Activated CD4-positive, CD25-positive, alpha-beta regulatory T cell (primary cell): ENCODE data around the gene ANGPTL1.
"Not testable (repeated sequence)": the region's sequence is repeated elsewhere in the genome, so short reads cannot be mapped to it uniquely, and the experiment has no call there.

Experiments
- DNase-seq, 4 experiments: peaks; one replicate each; lab custom pipeline; 2025; lab: John Stamatoyannopoulos, UW

ANGPTL1 gene

DNA sequence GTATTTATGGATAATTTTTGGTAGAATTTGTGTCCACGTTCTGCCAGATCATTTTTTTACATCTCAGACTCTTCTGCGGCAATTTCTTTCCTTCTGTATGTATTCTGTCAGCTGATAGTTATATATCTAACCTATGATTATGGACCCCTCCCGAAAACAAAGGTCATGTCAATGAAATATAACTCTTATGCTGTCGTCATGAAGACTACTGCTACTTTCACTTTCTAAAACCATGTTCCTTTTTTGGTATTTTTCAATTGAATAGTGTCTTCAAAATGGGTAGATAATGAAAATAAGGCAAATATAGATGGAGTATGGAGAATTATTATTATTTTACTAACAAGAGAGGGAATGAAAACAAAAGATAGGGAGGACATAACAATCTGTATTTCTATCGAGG lies 3.2 kb downstream of the ANGPTL1 start:
- DNase-seq: no peak

DNA sequence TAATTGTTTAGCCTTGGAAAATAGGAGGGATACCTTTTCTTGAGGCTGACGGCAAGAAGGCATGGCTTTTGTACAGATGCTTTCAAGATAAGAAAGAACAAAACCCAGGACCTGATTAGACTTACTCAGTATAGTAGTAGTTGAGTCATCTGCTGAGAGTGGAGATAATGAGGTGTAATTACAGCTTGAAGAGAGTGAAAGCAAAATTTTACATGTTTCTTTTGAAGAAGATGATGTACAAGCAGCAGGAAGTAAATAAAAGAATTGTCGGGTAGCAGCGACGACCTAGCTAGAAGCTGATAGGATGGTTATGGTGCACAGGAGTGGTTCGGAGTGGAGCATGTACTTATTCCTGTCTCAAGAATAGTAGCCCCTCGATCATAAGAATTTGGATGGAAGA lies 6.6 kb downstream of the ANGPTL1 start:
- no peak for DNase-seq

DNA sequence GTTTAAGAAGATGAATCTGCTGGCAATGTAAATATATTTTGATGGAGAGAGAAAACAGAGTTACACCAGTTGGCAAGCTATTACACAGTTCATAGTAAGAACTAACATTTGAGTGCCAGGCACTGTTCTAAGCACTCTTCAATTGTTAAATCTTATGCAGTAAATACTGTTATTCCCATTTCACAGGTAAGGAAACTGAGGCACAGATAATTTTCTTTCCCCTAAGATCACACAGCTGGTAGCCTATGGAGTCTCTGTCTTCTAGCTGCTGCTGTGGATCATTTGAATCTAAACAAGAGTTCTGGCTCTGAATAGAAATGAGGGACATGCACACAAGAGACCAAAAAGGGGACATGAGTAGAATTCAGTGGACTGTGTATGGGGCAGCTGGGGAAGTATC lies 8.0 kb downstream of the ANGPTL1 start:
- DNase-seq: no peak

DNA sequence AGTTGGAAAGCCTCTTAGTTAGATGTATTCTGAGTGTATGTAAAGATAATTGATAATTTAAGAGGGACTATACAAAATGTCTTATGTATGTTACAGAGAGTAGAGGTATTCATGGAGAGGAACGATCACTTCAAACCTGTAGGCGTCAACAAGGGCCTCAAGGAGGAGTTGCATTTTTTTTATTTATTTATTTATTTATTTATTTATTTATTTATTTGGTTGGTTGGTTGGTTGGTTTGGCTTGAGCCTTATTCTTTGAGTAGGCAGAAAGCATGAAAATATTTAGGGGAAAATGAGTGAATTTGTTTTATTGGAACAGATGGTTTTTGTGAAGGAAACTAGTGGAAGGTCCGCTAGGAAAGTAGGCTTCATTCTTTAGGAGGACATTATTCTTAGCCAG lies 8.5 kb downstream of the ANGPTL1 start:
- no peak for DNase-seq

DNA sequence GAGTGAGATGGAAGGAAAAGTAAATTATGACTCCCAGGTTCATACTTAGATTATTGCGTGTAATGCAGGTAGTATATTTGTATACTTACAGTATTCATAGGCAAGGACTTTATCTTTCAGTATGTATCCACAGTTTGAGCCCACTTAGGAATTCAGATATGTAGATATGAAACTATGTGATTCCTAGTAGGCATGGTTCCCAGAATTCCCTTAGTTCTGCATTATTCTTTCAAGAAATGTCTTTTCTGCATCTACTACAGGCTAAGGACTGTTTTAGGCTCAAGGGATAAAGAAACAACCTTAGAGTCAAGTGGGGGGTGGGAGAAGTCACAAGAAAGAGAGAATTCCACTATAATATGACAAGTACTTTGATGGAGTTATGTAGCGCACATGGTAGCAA lies 13.8 kb downstream of the ANGPTL1 start:
- DNase-seq: no peak

- no peak for DNase-seq
Measured at GRCh38 chr1:178849918-178850317, 21.0 kb downstream of the ANGPTL1 start.

DNA sequence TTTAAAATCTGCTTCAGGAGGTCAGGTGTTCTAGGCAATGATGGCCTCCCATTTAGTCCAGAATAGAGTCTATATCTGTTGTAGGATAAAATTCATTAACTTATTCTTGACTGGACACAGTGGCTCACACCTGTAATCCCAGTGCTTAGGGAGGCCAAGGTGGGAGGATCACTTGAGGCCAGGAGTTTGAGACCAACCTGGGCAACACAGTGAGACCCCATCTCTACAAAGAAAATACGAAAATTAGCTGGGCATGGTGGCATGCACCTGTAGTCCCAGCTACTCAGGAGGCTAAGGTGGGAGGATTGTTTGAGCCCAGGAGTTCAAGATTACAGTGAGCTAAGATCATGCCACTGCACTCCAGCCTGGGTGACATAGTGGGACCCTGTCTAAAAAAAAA lies 23.0 kb downstream of the ANGPTL1 start:
- DNase-seq: not testable (repeated sequence)

- DNase-seq: no peak
Measured at GRCh38 chr1:178847396-178847849, 23.5 kb downstream of the ANGPTL1 start.

DNA sequence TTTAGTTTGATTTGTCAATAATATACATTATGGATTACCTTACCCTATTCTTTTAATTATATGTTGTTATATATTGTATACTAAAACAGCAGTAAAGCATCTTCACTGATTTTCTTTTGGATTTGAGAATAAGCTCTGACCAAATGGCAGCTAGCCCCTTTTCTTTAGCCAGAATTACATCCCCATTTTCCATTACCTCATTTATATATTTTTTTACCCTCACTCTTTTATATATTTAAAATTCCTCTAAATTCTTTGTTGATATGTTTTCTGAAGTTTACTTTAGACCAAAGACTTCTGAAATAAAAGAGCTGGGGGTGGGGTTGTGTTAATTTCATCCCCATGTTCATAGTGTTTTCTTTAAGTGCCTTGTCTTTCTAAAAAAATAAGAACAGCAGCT lies 24.6 kb downstream of the ANGPTL1 start:
- no peak for DNase-seq

- DNase-seq: no peak
Measured at GRCh38 chr1:178844436-178844835, 26.4 kb downstream of the ANGPTL1 start.

GRCh38 chr1:178825167-178825566 lies 45.7 kb downstream of the ANGPTL1 start:
- DNase-seq: no peak

- DNase-seq: no peak
Measured at GRCh38 chr1:178821134-178821866, 49.6 kb downstream of the ANGPTL1 start.

DNA sequence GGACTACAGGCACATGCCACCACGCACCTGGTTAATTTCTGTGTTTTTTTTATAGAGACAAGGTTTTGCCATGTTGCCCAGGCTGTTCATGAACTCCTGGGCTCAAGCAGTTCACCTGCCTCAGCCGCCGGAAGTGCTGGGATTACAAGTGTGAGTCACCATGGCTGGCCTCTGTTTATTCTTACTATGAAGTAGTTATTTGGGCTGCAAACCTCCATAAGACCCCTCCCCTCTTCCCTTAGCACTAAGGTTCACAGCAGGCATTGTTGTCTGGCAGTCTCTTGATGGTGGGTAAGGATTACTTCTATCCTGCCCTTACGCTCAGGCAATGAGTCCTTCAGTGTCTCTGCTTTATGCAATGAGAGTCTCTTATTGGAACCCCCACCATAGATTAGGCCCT lies 51.8 kb downstream of the ANGPTL1 start:
- DNase-seq: no peak

- DNase-seq: no peak
Measured at GRCh38 chr1:178818416-178818815, 52.5 kb downstream of the ANGPTL1 start.

GRCh38 chr1:178810585-178810984 lies 60.3 kb downstream of the ANGPTL1 start:
- no peak for DNase-seq

DNA sequence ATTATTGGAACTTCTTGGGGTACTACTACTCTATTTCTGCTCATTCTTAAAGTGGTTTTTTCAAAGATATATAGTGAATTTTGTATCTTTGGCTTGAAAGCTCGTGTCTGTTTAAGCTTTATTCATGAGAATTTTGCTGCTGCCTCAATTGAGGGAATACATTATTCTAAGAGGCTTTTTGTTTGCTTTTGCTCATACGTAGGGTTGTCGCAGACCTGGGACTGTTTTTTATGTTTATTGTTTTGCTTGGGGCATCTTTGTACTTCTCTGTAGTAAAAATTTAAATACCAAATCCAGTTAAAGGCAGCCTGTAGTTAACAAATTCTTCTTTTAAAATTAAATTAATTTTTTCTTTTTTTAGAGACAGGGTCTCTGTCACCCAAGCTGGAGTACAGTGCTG lies 62.3 kb downstream of the ANGPTL1 start:
- DNase-seq: no peak

- no peak for DNase-seq
Measured at GRCh38 chr1:178806665-178807300, 64.1 kb downstream of the ANGPTL1 start.

DNA sequence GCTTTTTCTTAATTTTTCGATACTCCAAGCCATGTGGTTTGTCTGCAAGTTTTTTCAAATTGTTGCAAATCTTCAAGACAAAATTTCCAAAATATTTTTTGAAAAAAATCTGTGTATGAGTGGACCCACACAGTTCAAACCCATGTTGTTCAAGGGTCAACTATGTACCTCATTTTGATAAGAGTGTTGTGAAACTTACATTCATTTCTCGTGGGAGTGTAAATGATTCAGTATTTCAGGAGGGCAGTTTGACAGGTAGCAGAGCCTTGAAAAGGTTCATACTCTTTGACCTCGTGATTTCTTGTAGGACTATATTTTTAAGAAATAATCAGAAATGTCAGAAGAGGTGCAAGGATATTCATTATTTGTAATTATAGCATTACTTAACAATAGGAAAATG lies 68.0 kb downstream of the ANGPTL1 start:
- no peak for DNase-seq
